HG02938 (cell line): ENCODE data around the gene IRX2.

Experiments used
- ATAC-seq: cut with Tn5 transposase; IDR thresholded peaks from one replicate; pipeline ENCODE4 v1.9.1; 2021; ENCODE audit warnings: mild to moderate bottlenecking, moderate library complexity; ENCODE audit not compliant: unreplicated experiment

The IRX2 gene

GRCh38 chr5:2699231-2699630 lies 52.2 kb downstream of the IRX2 start:
- ATAC-seq, result no peak

GRCh38 chr5:2698581-2698980 lies 52.9 kb downstream of the IRX2 start:
- ATAC-seq, result no peak

GRCh38 chr5:2697446-2698200 lies 53.9 kb downstream of the IRX2 start:
- no peak for ATAC-seq

- no peak for ATAC-seq
These were observed 54.4 kb downstream of the IRX2 start for GRCh38 chr5:2697041-2697440.
